CD4-positive, alpha-beta T cell treated with Interleukin-17A for 1 hour (primary cell): Measurements from ENCODE around the gene PTPRG.

Experiments
- DNase-seq: peaks from one replicate; pipeline ENCODE4 v3.0.0-alpha.2; 2020

Gene PTPRG

GRCh38 chr3:61983479-61983878, 422.1 kb downstream of the PTPRG start:
- no peak for DNase-seq

DNA sequence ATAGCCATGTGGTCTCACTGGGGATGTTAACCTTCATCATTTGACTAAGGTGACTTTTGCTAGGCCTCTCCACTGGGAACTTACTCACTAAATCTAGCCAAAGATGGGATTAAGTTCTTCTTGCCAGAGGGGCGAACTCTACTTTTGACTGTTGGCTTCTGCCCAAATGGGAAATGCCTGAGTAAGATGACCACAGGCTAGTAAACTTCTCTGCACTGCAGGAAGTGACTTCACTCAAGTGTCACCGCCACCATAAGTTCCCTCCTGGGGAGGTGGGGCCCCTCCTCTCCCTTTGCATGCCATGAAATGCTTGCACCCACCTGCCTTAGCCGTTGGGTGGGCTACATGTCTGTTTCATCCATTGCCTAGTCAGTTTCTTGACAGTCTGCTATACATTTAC, 423.6 kb downstream of the PTPRG start:
- no peak for DNase-seq

- DNase-seq, result no peak
These were observed 425.1 kb downstream of the PTPRG start for GRCh38 chr3:61986473-61986872.

DNA sequence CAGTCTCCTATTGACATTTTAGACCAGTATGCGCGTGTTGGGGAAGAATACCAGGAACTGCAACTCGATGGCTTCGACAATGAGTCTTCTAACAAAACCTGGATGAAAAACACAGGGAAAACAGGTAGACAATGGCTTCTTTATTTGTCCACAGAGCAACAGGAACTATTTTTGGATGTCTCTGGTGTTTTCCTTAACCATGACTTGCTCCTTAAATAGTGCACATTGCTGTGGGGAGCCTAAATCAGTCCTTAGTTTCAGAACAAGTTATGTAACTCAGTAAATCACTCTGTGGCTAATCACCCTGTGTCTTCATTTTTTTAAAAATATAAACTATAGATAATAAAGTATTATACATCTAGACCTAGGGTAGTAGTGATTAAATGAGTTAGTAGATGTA, 428.3 kb downstream of the PTPRG start:
- no peak for DNase-seq

DNA sequence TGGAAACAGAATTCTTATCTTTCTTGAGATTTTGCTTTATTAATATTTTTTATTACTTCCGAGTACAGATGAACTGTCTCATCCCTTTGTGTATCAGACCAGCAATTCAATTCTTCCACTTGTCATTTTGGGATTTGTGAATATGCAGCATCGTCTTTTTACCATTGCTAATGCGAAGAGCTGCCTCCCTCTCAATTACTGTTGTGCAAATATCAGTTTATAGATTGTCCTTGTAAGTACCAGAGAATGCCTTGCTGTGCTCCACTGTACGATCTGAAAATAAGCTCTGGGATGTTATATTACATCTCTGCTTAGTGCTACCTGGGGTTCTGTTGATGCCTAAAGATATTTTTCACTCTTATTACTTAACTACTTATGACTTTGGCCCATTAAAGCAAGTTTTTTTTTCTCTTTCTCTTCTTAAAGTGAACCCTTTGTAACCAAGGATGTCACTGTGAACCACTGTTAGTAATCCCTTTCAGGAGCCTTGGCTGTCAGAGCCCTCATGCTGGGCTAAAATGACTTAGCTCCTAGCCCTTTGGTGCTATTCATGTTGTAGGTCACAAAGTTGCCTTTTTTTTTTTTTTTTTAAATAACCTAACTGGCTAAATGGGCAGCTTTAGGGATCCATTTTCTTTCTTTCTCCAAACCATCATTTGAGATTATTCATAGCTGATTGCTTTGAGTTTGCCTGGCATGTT, 429.1 kb downstream of the PTPRG start:
- DNase-seq, result no peak

DNA sequence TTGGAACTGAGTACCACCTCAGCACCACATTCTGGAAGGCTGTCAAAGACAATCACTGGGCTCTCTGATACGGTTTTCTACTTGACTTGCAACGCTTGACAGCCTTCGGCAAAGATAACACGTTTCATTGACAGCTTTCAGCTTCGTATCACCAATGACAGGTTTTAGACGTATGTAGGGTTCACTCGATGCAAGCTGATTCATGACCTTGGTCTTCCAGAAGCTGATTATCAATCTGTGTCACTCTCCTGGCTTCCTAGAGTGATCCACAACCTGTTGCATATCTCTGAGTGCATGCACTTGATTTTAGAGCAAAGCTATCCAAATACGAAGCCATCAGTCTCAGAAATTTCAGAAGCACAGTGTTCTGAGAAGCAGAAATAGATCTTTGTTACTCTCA, 430.3 kb downstream of the PTPRG start:
- DNase-seq, result no peak

DNA sequence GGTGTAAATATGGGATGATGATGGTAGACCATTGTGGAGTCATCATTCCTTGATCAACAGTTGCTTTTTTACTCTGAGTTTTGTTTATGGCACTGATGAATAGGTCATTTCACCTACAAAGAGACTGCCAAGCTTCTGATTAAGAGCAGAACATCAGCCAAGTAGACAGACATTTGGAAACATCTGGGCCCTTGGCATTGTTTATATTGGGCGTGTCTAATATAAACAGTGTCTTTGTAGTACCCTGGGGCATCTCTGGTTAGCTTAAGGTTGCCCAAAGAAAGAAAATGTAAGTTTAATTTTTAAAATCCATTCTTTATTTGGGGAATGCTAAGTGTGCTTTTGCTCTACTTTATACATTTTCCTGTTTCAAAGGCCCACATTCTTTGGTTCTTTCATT, 435.0 kb downstream of the PTPRG start:
- no peak for DNase-seq

DNA sequence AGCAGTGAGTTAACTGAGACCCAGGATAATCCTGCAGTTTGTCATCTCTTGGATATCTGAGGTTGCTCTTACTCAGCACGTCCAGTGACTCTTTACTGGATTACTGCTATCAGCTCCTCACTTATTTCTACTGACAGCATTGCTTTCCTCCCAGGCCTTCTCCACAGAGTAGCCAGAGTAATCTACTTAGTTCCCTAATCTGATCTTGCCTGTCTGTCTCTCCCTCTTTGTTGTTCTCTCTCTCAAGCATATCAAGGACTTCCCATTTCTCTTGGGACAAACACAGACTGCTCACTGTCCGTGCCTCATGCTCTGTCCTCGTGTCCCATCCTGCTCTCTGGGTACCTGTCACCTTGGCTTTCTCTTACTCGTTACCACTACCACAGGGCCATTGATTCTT, 435.7 kb downstream of the PTPRG start:
- no peak for DNase-seq

GRCh38 chr3:62003835-62004234, 442.5 kb downstream of the PTPRG start:
- no peak for DNase-seq

DNA sequence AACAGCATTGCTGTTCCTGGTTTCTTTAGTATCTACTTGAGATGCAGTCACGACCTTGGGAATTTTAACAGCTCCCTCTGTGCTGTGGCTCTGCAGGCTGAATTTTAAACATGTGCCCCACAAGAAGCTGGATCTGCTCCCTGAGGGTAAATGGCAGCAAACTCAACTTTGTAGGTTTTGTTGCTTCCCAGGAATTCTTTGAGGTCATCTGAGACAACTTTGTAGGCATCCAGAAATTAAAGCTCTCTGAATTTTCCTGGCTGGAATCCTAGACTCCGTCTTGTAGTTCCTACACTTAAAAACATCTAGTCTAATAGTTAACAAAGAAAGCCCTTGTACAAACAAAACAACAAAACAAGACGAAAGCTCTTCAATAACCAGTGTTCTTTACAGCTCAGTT, 445.7 kb downstream of the PTPRG start:
- DNase-seq, result no peak

DNA sequence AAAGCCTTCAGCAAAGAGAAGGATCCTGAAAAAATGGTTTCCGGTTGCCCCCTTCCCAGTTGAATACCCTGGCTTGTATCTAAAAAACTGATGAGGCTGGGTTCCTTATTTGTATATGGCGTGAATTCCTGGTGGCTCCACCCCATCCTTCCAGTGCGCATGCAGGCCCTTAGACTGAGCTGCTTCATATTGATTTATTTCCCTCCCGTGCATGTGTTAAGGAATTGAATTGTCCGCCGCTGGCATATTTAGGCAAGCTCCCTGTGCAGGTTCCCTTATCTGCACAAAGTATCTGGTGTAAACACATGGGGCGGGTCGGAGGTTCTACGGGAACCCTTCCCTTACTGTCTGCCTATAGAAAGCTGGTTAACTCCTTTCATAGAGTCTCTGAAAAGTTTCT, 449.6 kb downstream of the PTPRG start:
- DNase-seq, result no peak

DNA sequence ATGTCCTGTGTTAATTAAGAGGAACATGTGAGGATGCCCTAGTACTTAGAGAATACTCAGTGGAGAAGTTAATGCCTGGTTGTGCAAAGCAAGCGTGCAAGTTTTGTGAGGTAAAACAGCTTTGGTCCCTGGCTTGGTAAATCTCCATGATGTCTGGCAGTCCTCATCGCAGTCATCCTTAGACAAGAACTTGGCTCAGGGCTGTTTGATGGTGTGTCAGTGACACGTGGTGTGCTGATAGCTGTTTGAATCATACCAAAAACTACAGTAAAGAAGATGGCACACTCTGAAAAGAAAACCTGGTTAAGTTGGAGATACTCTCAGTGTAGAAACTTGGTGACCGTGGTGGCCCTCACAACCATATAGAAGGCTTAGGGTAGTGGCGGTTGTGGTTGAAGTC, 450.3 kb downstream of the PTPRG start:
- no peak for DNase-seq

DNA sequence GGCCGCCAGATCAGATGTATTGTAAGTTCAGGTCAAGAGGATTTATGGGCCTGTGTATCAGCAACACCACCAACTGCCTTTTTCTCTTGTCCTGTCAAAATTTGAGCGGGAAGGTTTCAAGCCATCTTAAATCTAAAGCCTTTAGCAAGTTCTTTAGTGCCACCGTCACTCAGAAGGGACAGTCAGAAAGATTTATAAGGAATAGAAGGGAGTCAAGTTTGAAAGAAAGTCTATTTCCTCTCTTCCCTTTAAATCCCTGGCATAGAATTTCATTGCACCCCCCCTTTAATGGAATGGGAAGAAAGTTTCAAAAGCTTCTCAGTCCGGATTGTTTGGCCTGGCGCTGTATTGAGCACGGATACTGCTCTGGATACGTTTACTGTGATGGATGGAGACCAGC, 452.6 kb downstream of the PTPRG start:
- DNase-seq, result no peak

- DNase-seq, result no peak
These were observed 453.7 kb downstream of the PTPRG start for GRCh38 chr3:62015111-62015510.

- no peak for DNase-seq
These were observed 458.5 kb downstream of the PTPRG start for GRCh38 chr3:62019906-62020305.

- DNase-seq, result no peak
These were observed 459.3 kb downstream of the PTPRG start for GRCh38 chr3:62020706-62021105.

DNA sequence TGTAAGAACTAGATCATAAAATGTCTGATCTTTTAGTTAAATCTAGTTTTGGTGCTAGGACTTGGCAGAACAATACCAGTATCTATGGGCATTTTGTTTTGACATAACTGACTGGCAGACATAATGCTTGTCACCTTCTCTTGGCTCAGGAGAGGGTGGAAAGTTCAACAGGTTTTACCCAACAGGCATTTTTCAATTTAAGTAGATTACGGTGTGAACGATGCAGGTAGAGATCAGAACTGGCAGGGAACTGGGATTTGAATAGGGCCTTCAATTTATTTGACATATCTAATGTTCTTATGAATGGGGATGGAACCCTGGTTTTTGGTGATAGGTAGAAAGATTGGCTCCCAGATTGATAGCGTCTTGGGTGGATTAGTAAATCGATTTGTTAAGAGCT, 460.9 kb downstream of the PTPRG start:
- DNase-seq, result no peak

DNA sequence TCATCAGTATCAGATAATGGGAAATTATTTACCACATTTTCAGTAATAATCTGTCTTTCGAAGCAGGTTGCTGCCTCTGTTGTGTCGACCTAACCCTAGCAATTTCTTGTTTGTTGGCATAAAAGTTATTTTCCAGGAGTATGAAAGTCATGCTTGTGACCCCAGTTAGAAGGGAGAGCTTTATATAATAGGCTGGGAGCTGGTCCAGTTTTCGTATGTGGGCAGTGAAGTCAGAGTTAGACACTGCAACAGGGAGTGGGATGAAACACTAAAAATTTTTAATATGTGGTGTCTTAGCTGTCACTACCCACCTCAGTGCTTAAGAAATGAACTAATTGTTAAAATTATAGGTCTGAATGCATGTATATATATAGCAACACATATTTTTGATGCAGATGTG, 463.5 kb downstream of the PTPRG start:
- no peak for DNase-seq

GRCh38 chr3:62025913-62026312, 464.5 kb downstream of the PTPRG start:
- DNase-seq, result no peak

- DNase-seq, result no peak
These were observed 465.9 kb downstream of the PTPRG start for GRCh38 chr3:62027241-62027640.

- DNase-seq, result no peak
These were observed 466.4 kb downstream of the PTPRG start for GRCh38 chr3:62027796-62028195.

DNA sequence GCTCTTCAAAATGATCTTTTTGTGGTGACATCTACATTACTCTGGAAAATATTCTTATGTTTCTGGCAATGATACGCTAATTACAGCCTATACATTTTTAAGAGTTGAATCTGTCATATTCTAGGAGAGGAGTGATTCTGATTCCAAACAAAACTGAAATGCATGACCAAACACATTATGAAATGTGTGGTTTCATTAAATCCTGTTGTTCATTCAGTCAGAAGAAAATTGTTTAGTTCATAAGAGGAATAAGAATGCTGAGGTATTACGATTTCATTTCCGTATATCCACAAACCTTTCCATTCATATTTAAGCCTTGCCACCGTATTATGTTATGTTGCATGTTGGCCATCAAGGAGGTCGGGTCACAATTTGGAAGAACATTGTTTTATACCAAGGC, 466.9 kb downstream of the PTPRG start:
- DNase-seq, result no peak

GRCh38 chr3:62032738-62033137, 471.4 kb downstream of the PTPRG start:
- no peak for DNase-seq

DNA sequence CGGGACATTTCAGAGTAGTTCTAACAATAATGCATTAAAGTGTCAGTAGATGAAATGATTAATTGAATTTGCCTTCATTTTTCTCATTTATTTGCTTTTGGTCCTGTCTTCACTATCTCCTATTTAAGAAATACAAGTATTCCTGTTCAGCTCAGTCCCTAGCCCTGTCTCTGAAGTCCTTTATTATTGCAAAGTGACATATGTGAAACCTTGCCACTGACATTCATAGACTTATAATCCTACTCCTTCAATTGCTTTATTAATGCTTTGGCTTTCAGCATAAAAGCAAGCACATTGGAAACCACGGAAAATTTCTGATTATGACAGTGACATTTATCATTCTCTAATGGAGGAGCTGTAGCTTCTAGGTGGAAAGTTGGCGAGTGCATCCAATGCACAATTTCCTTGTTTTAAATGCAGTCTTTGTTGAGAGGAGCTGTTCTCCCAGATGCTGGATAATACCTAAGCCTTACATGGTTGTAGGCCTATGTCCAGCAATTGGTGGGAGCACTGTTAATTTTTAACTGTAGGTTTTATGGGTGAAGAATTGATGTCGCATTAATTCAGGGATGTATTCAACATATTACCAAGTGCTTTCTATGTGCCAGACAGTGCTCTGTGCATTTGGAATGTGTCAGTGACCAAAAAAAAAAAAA, 474.2 kb downstream of the PTPRG start:
- DNase-seq, result no peak

DNA sequence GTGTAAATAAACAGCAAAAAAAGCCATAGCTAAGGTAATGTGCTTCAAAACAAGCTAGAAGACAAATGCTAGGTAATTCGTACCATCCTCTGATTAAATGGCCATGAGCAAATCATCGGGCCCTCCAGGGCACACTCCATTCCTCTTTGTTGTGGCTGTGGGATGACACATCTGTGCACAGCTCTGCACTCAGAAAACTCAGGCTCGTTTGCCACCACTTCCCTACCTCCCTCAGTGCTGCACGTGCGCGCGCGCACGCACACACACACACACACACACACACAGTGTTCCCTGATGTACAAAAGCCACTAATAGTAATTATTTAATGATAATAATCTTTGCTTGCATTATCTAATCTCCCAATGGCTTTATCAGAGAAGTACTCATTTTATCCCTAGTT, 475.4 kb downstream of the PTPRG start:
- DNase-seq, result no peak
